MM.1S (cell line): ENCODE measurements around the gene RPL12.

Source experiments
- DNase-seq: peaks from one replicate; pipeline ENCODE4 v3.0.0-alpha.2; 2015
- H2AFZ ChIP-seq: fragments of 300-600 bp; sonication (generic); 2 replicates; pipeline ENCODE4 v1.6.0; 2016; ENCODE audit warnings: antibody characterized with exemption, low read length
- H3F3A ChIP-seq: fragments of 300-600 bp; sonication (generic); 2 replicates; pipeline ENCODE4 v1.6.1; 2016; ENCODE audit warnings: mild to moderate bottlenecking, antibody characterized with exemption, low read length, moderate library complexity, mixed read lengths; ENCODE audit not compliant: insufficient read depth
- H3K27ac ChIP-seq: fragments of 300-600 bp; sonication (generic); 2 replicates; pipeline ENCODE4 v1.5.1; 2016; ENCODE audit warnings: mild to moderate bottlenecking, low read length
- H3K27me3 ChIP-seq: fragments of 300-600 bp; sonication (generic); replicated peaks from 2 replicates; pipeline ENCODE4 v1.6.0; 2016; ENCODE audit warnings: low read length; ENCODE audit not compliant: insufficient read depth
- H3K36me3 ChIP-seq: fragments of 300-600 bp; sonication (generic); replicated peaks from 2 replicates; pipeline ENCODE4 v1.6.1; 2016; ENCODE audit warnings: mild to moderate bottlenecking, low read length, mixed read lengths; ENCODE audit not compliant: insufficient read depth
- H3K4me1 ChIP-seq: fragments of 300-600 bp; sonication (generic); 2 replicates; pipeline ENCODE4 v1.6.1; 2016; ENCODE audit warnings: low read length, mixed read lengths
- H3K4me2 ChIP-seq: fragments of 300-600 bp; sonication (generic); 2 replicates; pipeline ENCODE4 v1.6.0; 2016; ENCODE audit warnings: low read depth, low read length
- H3K4me3 ChIP-seq: fragments of 300-600 bp; sonication (generic); 2 replicates; pipeline ENCODE4 v1.5.1; 2016; ENCODE audit warnings: low read length, mixed read lengths
- H3K79me2 ChIP-seq: fragments of 300-600 bp; sonication (generic); 2 replicates; pipeline ENCODE4 v1.6.1; 2016; ENCODE audit warnings: mixed run types, low read length, mixed read lengths
- H3K9ac ChIP-seq: fragments of 300-600 bp; sonication (generic); 2 replicates; pipeline ENCODE4 v1.6.1; 2016; ENCODE audit warnings: low read length, mixed read lengths
- H3K9me2 ChIP-seq: fragments of 300-600 bp; sonication (generic); replicated peaks from 2 replicates; pipeline ENCODE4 v1.6.1; 2016; ENCODE audit warnings: mild to moderate bottlenecking, low read length, mixed read lengths; ENCODE audit not compliant: insufficient read depth
- H3K9me3 ChIP-seq: fragments of 300-600 bp; sonication (generic); replicated peaks from 2 replicates; pipeline ENCODE4 v1.6.1; 2016; ENCODE audit warnings: mild to moderate bottlenecking, low read length, mixed read lengths; ENCODE audit not compliant: insufficient read depth
- H4K20me1 ChIP-seq: fragments of 300-600 bp; sonication (generic); 2 replicates; pipeline ENCODE4 v1.6.1; 2016; ENCODE audit warnings: mild to moderate bottlenecking, low read length, moderate library complexity, mixed read lengths; ENCODE audit not compliant: insufficient read depth
- CTCF ChIP-seq: fragments of 300-600 bp; sonication (generic); IDR thresholded peaks from 2 replicates; pipeline ENCODE4 v1.5.1; 2016; ENCODE audit warnings: antibody characterized with exemption, low read length, mixed read lengths
- EZH2 ChIP-seq: fragments of 300-600 bp; sonication (generic); optimal IDR thresholded peaks from 2 replicates; pipeline ENCODE3; 2017; ENCODE audit warnings: low read depth, mild to moderate bottlenecking, antibody characterized with exemption, low read length, mixed read lengths
- EZH2phosphoT487 ChIP-seq: fragments of 300-600 bp; sonication (generic); IDR thresholded peaks from 2 replicates; pipeline ENCODE4 v1.6.1; 2018; ENCODE audit warnings: antibody characterized with exemption, low read length

The RPL12 gene

DNA sequence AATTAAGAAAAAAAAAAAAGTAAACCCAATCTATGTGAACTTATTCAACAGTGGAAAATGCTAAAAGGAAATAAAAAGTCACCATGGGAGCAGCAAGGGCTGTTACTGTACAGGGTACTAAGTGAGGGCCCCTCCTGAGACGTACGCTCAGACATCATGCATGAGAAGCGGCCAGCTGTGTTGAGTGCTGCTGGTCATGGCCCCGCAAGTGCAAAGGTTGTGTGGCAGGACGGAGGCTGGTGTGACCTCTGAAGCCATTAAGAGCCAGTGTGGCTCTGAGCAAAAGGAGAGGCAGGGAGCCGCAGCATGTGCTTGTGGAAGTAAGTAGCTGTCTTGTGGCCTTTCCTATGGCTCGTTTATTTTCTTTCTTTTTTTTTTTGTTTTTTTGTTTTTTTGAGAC lies 30.1 kb downstream of the RPL12 start:
- no peaks in the 10 kb centered on the region for H4K20me1 ChIP-seq
- DNase-seq = no peak
- H3K36me3 ChIP-seq = no peaks in the 10 kb centered on the region
- no peak overlapping the region for H2AFZ ChIP-seq
- H3K9me3 ChIP-seq = no peaks in the 10 kb centered on the region
- H3F3A ChIP-seq = 0 out of 2 replicates have a peak, but pooled peaks cover 4% of the 10 kb centered on the region
- H3K4me1 ChIP-seq = peaks cover 12% of the 10 kb centered on the region
- no peak overlapping the region for H3K27ac ChIP-seq
- TF ChIP-seq CTCF = no peak
- TF ChIP-seq EZH2phosphoT487 = no peak
- TF ChIP-seq EZH2 = no peak
- H3K27me3 ChIP-seq = no peaks in the 10 kb centered on the region
- no peak overlapping the region for H3K4me2 ChIP-seq
- H3K9ac ChIP-seq = no peak overlapping the region
- no peaks in the 10 kb centered on the region for H3K9me2 ChIP-seq
- H3K79me2 ChIP-seq = peaks cover 35% of the 10 kb centered on the region
- H3K4me3 ChIP-seq = no peak overlapping the region

DNA sequence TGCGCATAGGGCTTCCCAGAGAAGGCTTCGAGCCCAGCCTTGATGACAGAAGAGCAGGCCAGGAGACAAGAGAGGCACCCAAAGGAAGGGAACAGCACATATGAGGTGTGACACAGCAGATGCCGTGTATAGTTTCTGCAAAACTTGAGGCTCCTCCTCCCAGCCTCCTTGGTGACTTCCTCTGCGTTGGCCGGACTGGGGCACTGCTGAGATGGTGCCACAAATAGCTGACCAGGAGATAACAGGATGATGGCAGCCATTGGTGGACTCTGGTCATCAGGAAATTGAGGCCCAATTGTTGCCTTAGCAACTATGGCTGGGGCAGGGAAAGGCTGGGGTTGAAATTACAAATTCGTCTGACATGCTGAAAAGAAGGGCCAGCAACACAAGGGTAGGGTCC lies 31.9 kb downstream of the RPL12 start:
- Histone ChIP-seq H3K9me3 (no peaks in the 10 kb centered on the region), H3F3A (0 out of 2 replicates have a peak, but pooled peaks cover under 1% of the 10 kb centered on the region), H3K36me3 (no peaks in the 10 kb centered on the region), H3K9ac (no peak overlapping the region), H3K27me3 (no peaks in the 10 kb centered on the region), H3K79me2 (peaks cover 18% of the 10 kb centered on the region), H3K9me2 (no peaks in the 10 kb centered on the region), H4K20me1 (no peaks in the 10 kb centered on the region), H3K4me1 (peaks cover 7% of the 10 kb centered on the region), H3K27ac (no peak overlapping the region), H3K4me3 (no peak overlapping the region), H2AFZ (no peak overlapping the region), H3K4me2 (no peak overlapping the region)
- TF ChIP-seq CTCF (no peak), EZH2 (no peak), EZH2phosphoT487 (no peak)
- no peak for DNase-seq

DNA sequence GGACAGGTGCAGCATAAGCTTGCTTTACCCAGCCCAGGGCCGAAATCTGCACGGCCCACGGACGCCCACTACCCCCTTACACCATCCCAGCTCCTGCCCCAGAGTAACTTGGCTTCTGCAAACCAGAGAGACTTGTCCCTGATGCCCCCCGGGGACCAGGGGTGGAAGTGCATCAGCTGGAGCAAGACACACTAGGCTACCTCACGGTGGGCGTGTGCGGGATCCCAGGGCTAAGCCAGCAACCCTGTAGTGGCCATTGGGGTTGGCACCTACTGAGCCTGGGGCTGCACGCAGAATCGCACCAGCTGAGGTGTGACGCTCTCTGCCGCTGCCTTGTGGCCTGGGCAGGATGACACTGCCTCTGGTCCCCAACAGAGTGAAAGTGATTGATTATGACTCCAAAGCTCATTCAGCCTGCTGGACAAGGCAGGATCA lies 33.2 kb downstream of the RPL12 start:
- Histone ChIP-seq H3K79me2 (peaks cover 10% of the 10 kb centered on the region), H3K9ac (no peak overlapping the region), H4K20me1 (no peaks in the 10 kb centered on the region), H3K36me3 (no peaks in the 10 kb centered on the region), H3K4me2 (no peak overlapping the region), H3K4me3 (no peak overlapping the region), H3F3A (no peaks in the 10 kb centered on the region), H3K27ac (no peak overlapping the region), H3K4me1 (peaks cover 4% of the 10 kb centered on the region), H3K9me3 (no peaks in the 10 kb centered on the region), H3K27me3 (no peaks in the 10 kb centered on the region), H3K9me2 (no peaks in the 10 kb centered on the region), H2AFZ (no peak overlapping the region)
- TF ChIP-seq CTCF (peak; percentile 25), EZH2 (no peak)
- no peak for DNase-seq
